Duodenal mucosa (tissue), 2 donors: ENCODE results near the gene CLIP1.
"Not testable (repeated sequence)": the region's sequence is repeated elsewhere in the genome, so short reads cannot be mapped to it uniquely, and the experiment has no call there.

Experiments used
- H3K27ac ChIP-seq: one replicate; pipeline ENCODE4 v1.7.0; 2013; ENCODE audit warnings: low read depth, low read length
- H3K27me3 ChIP-seq, 2 donors: one replicate each; pipeline ENCODE4 v1.7.0; 2013; ENCODE audit warnings: low read length in 2 of 2, control low read depth in 1 of 2; ENCODE audit not compliant: insufficient read depth in 2 of 2, control insufficient read depth in 1 of 2
- H3K36me3 ChIP-seq, 2 donors: one replicate each; pipeline ENCODE4 v1.7.0; 2013; ENCODE audit warnings: low read length in 2 of 2, control low read depth in 1 of 2; ENCODE audit not compliant: insufficient read depth in 2 of 2, control insufficient read depth in 1 of 2
- H3K4me1 ChIP-seq, 2 donors: one replicate each; pipeline ENCODE4 v1.7.0; 2013; ENCODE audit warnings: low read length in 2 of 2, control low read depth in 1 of 2; ENCODE audit not compliant: insufficient read depth in 2 of 2, control insufficient read depth in 1 of 2
- H3K4me3 ChIP-seq, 2 donors: one replicate each; pipeline ENCODE4 v1.7.0; 2013; ENCODE audit warnings: low read length in 2 of 2, low read depth in 1 of 2
- H3K9ac ChIP-seq, 2 donors: one replicate each; pipeline ENCODE4 v1.7.0; 2013; ENCODE audit warnings: low read length in 2 of 2, low read depth in 1 of 2
- H3K9me3 ChIP-seq, 2 donors: one replicate each; pipeline ENCODE4 v1.7.0; 2013; ENCODE audit warnings: low read length in 2 of 2, control low read depth in 1 of 2; ENCODE audit not compliant: control insufficient read depth in 1 of 2

The CLIP1 gene

GRCh38 chr12:122458105-122459035 lies 35.9 kb upstream of the CLIP1 start:
- Histone ChIP-seq H3K9me3 (no peaks in the 10 kb centered on the region), H3K4me3 (no peak overlapping the region), H3K36me3 (no peaks in the 10 kb centered on the region), H3K4me1 (peaks cover 11 to 14% of the 10 kb centered on the region in 2 donors), H3K27me3 (no peaks in the 10 kb centered on the region), H3K9ac (no peak overlapping the region), H3K27ac (no peak overlapping the region)

GRCh38 chr12:122457627-122458026 lies 35.2 kb upstream of the CLIP1 start:
- H3K27me3 ChIP-seq: no peaks in the 10 kb centered on the region
- H3K9ac ChIP-seq: no peak overlapping the region
- H3K4me3 ChIP-seq: no peak overlapping the region
- no peaks in the 10 kb centered on the region for H3K9me3 ChIP-seq
- H3K27ac ChIP-seq: no peak overlapping the region
- peaks cover 16 to 18% of the 10 kb centered on the region in 2 donors for H3K4me1 ChIP-seq
- no peaks in the 10 kb centered on the region for H3K36me3 ChIP-seq

- Histone ChIP-seq H3K9me3 (no peaks in the 10 kb centered on the region), H3K27me3 (no peaks in the 10 kb centered on the region), H3K4me3 (no peak overlapping the region), H3K27ac (no peak overlapping the region), H3K9ac (no peak overlapping the region), H3K4me1 (peaks cover 16 to 20% of the 10 kb centered on the region in 2 donors), H3K36me3 (no peaks in the 10 kb centered on the region)
Observed at GRCh38 chr12:122454739-122455138, 32.3 kb upstream of the CLIP1 start.

GRCh38 chr12:122454250-122454721 lies 31.8 kb upstream of the CLIP1 start:
- Histone ChIP-seq H3K27ac (no peak overlapping the region), H3K27me3 (no peaks in the 10 kb centered on the region), H3K4me3 (no peak overlapping the region), H3K9me3 (no peaks in the 10 kb centered on the region), H3K9ac (no peak overlapping the region), H3K36me3 (no peaks in the 10 kb centered on the region), H3K4me1 (peaks cover 16 to 20% of the 10 kb centered on the region in 2 donors)

GRCh38 chr12:122452701-122453285 lies 30.3 kb upstream of the CLIP1 start:
- no peak overlapping the region for H3K27ac ChIP-seq
- H3K4me1 ChIP-seq: peaks cover 16 to 20% of the 10 kb centered on the region in 2 donors

GRCh38 chr12:122449317-122449716 lies 26.8 kb upstream of the CLIP1 start:
- no peak overlapping the region for H3K4me3 ChIP-seq
- no peaks in the 10 kb centered on the region for H3K27me3 ChIP-seq
- peaks cover 13 to 15% of the 10 kb centered on the region in 2 donors for H3K4me1 ChIP-seq
- no peak overlapping the region for H3K27ac ChIP-seq
- H3K9ac ChIP-seq: no peak overlapping the region
- H3K9me3 ChIP-seq: no peaks in the 10 kb centered on the region
- no peaks in the 10 kb centered on the region for H3K36me3 ChIP-seq

More at GRCh38 chr12:122452701-122453285, 30.3 kb upstream of the CLIP1 start:
- H3K9me3 ChIP-seq: no peaks in the 10 kb centered on the region
- no peak overlapping the region for H3K9ac ChIP-seq
- no peaks in the 10 kb centered on the region for H3K36me3 ChIP-seq
- H3K27me3 ChIP-seq: no peaks in the 10 kb centered on the region
- no peak overlapping the region for H3K4me3 ChIP-seq

- not testable (repeated sequence) for H3K4me1 ChIP-seq, H3K36me3 ChIP-seq, H3K27ac ChIP-seq, H3K9ac ChIP-seq, H3K9me3 ChIP-seq, H3K27me3 ChIP-seq, H3K4me3 ChIP-seq
Observed at GRCh38 chr12:122447825-122448224, 25.4 kb upstream of the CLIP1 start.

- not testable (repeated sequence) for H3K27me3 ChIP-seq, H3K4me3 ChIP-seq, H3K4me1 ChIP-seq, H3K9me3 ChIP-seq, H3K9ac ChIP-seq, H3K36me3 ChIP-seq, H3K27ac ChIP-seq
Observed at GRCh38 chr12:122446390-122446789, 23.9 kb upstream of the CLIP1 start.

- H3K27me3 ChIP-seq, H3K27ac ChIP-seq, H3K36me3 ChIP-seq, H3K4me1 ChIP-seq, H3K4me3 ChIP-seq, H3K9ac ChIP-seq, H3K9me3 ChIP-seq: not testable (repeated sequence)
Observed at GRCh38 chr12:122444071-122444470, 21.6 kb upstream of the CLIP1 start.

- H3K4me1 ChIP-seq, H3K27me3 ChIP-seq, H3K36me3 ChIP-seq, H3K27ac ChIP-seq, H3K9me3 ChIP-seq, H3K9ac ChIP-seq, H3K4me3 ChIP-seq: not testable (repeated sequence)
Observed at GRCh38 chr12:122438822-122439221, 16.4 kb upstream of the CLIP1 start.
